Measurements from ENCODE around the gene ARL2BP.
A peak's percentile ranks its signal among the peaks of the same experiment; 100 is the strongest.

The ARL2BP gene

GRCh38 chr16:57284209-57284951, 39.3 kb downstream of the ARL2BP start, which contains the start of gene PLLP:
TSS of gene PLLP (minus strand) at chr16:57284672. CDS start at chr16:57284540, 132 bp downstream.
- FAIRE-seq = no peak

- FAIRE-seq = no peak
Observed at GRCh38 chr16:57284952-57285363, 39.9 kb downstream of the ARL2BP start.

- FAIRE-seq = no peak
Observed at GRCh38 chr16:57285379-57285778, 40.3 kb downstream of the ARL2BP start.

- no peak for FAIRE-seq
Observed at GRCh38 chr16:57289391-57290257, 44.6 kb downstream of the ARL2BP start.

GRCh38 chr16:57297856-57298255, 52.8 kb downstream of the ARL2BP start:
- FAIRE-seq = no peak

GRCh38 chr16:57299009-57299718, 54.1 kb downstream of the ARL2BP start:
- no peak for FAIRE-seq

GRCh38 chr16:57299719-57300386, 54.8 kb downstream of the ARL2BP start:
- FAIRE-seq = peak; percentile 63

- FAIRE-seq = peak; percentile 91
Observed at GRCh38 chr16:57300387-57301125, 55.5 kb downstream of the ARL2BP start.

GRCh38 chr16:57301126-57301817, 56.2 kb downstream of the ARL2BP start:
- no peak for FAIRE-seq
